Stimulated activated CD8-positive, alpha-beta memory T cell treated with anti-CD3 and anti-CD28 coated beads, Interleukin-2, amount 100 ng/mL, for 48 hours (primary cell): ENCODE measurements around the gene NPY2R.

Experiments
- DNase-seq, 2 donors: peaks; one replicate each; pipeline ENCODE4 v3.0.0-alpha.2; 2020; ENCODE audit warnings: low read depth in 2 of 2

NPY2R gene

DNA sequence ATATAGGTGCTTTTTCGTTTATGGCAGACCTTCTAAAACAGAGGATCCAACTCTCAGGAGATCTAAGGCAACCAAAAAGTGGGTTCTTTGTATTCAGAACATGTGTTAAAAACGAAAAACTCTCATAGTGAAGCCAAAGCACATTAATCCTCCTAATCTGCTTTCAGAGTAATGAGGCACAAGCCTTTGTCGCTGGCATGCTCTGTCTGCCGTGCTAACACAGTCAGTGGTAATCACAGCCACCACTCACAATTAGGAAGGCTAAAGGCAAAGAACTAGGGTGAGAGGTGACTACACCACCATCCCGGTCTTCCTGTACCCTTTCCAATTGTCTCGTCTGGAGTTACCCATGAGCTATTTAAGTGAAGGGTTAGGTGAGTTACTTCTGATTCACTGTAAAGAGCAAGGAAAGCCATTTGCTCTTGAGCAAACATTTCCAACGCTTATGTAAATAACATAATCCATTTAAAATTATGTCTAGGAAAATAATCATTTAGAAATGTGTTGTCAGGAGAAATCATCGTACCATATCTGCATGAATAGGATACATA is 40.7 kb downstream of the NPY2R start:
- DNase-seq = no peak

DNA sequence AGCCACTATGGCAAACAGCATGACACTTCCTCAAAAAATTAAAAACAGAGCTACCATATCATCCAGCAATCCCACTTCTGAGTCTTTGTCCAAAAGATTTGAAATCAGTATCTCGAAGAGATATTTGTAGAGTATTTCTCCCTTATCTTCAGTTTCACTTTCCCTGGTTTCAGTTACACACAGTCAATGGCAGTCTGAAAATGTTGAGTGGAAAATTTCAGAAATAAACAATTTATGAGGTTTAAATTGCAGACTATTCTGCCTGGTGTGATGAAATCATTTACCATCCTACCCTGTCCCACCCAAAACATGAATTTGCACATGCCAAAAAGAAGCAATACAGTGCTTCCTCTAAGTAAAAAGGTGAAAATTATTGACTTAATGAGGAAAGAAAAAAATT is 43.9 kb downstream of the NPY2R start:
- DNase-seq = no peak

DNA sequence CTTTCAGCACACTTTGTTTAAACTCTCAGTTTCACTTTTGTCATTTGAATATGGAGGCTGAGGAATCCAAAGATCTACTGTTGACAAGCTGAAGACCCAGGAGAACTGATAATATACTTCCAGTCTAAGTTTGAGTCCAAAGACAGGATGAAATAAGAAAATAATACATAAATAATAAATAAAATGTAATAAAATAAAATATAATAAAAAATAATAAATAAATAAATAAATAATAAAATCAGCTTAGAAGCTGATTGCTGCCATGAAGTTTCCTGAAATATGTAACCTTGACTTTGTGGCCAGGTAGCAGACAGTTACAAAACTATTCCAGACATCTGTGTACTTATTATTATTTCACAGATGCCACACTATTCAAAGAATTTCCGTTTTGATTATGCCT is 55.0 kb downstream of the NPY2R start:
- no peak for DNase-seq

DNA sequence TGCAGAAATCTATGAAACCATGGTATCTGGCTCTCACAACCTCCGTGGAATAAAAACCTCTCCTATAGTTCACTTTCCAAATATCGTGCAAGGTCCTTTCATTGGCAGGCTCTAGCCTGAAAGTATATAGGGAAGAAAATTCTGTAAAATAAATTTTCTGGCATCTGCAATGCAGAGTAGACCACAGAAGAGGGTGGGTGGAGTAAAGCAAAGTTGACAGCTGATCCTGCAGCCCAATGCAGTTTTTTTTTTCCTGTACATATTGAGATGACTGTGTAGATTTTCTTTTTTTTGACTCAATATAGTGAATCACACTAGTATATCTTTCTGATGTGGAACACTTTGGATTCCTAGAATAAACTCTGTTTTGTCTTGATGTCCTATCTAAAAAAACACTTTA is 56.7 kb downstream of the NPY2R start:
- DNase-seq = no peak
